Gastroesophageal sphincter (tissue), 3 donors: Measurements from ENCODE around the gene SKA3.

Source experiments
- CTCF ChIP-seq, 4 experiments: fragments of 200-600 bp in 2 of 4; fragments of 450-650 bp in 2 of 4; sonication (generic) in 1 of 4; IDR thresholded peaks; one replicate each; pipeline ENCODE4 v1.5.1; 2017 to 2019; ENCODE audit warnings: antibody characterized with exemption in 4 of 4, mild to moderate bottlenecking in 2 of 4, moderate library complexity in 2 of 4
- POLR2A ChIP-seq, 2 donors: fragments of 450-650 bp; IDR thresholded peaks; one replicate each; pipeline ENCODE4 v1.6.1; 2017; ENCODE audit warnings: antibody characterized with exemption in 2 of 2, mild to moderate bottlenecking in 2 of 2, moderate library complexity in 1 of 2

- no peak for TF ChIP-seq CTCF (IDR thresholded peaks at IDR 0.05)
- TF ChIP-seq POLR2A (IDR thresholded peaks at IDR 0.05): no peak
Observed at GRCh38 chr13:21208652-21209154, 32.4 kb upstream of the SKA3 start.
